HG02938 (cell line): Measurements from ENCODE around the gene AOC2.
"Not testable (repeated sequence)": the region's sequence is repeated elsewhere in the genome, so short reads cannot be mapped to it uniquely, and the experiment has no call there.

Experiments
- ATAC-seq: cut with Tn5 transposase; IDR thresholded peaks from one replicate; pipeline ENCODE4 v1.9.1; 2021; ENCODE audit warnings: mild to moderate bottlenecking, moderate library complexity; ENCODE audit not compliant: unreplicated experiment

AOC2 gene

DNA sequence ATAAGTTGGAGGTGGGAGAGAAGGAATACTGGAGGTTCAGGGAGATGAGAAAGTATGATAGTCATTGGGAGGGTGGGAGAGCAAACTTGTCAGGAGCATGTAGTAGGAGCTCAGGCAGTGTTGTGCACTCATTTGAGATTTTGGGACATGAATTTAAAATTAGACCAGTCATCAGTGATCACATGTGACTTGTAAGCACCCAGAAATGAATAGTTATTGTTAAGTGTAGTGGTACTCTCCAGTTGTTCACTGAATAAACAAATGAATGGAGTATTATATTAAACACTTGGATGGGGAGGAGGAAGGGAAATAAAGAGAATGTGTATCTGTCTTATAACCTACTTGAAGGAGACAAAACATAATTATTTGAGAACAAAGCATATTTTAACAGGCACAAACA lies 13.4 kb upstream of the AOC2 start:
- no peak for ATAC-seq

DNA sequence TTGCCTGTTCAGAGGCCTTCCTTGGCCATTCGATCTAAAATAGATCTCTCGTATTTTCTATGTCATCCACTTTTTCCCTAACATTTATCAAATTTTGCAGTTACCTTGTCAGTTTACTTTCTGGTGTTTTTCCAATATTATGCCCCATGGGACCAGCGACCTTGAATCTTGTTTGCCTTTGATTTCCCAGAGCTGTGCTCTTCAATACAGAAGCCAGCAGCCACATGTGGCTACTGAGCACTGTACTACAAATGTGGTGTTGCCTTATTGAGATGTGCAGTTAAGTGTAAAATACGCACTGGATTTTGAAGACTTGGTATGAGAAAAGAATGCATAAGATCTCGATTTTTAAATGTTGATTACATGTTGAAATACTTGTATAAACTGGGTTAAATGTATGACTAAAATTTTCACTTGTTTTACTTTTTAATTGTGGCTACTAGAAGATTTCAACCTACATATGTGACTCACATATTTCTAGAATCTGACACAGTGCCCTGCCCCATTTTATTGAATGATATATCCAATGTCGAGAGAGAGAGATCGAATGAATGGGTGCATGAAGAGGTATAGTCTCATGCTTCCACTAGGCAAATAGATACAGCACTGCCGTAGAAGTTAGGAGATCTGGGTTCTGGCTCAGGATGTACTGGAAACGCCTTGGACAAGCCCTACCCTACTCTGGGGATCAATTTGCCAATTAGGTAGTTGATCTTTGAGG lies 12.0 kb upstream of the AOC2 start:
- peak; percentile 20 for ATAC-seq

DNA sequence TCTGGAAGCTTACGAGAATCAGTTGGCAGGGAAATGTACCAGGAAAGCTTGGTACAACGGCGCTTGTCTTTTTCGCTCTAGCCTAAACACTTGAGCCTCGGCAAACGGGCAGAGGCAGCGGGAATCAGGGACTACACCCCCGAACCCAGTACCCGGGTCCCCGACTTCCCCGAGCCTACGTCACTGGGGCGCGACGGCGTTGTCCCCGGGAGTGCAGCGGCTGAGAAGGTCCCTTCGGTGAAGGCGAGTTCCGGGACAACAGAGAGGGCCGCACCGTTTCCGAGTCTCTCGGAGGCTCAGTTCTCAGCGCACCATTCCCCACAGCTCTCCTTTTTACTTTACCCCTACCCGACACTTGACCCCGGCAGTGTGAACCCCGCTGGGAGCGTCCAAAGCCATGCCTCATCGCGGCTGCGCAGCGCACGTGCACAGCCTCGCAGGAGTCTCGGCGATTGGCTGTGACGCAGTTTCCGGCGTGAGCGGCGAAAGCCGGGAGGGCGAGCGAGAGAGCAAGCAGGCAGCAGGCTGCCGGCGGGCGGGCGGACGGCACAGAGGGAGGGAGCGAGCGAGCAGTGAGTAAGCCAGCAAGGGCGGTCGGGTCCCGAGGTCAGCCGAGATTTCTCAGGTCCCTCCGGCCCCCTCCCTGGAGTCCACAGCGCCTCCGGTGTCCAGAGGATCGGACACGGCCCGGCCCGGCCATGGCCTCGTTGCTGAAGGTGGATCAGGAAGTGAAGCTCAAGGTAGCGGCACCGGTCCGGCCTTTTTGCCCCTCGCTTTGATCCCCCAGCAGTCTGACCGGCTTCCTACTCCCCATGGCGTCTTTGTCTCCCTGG lies 11.2 kb upstream of the AOC2 start, which contains the start of gene PSME3:
PSME3 (plus strand) TSS at position 464 of the 833 bp plus-strand sequence; CDS start at position 699, 235 bp downstream.
- ATAC-seq = peak; percentile 66

DNA sequence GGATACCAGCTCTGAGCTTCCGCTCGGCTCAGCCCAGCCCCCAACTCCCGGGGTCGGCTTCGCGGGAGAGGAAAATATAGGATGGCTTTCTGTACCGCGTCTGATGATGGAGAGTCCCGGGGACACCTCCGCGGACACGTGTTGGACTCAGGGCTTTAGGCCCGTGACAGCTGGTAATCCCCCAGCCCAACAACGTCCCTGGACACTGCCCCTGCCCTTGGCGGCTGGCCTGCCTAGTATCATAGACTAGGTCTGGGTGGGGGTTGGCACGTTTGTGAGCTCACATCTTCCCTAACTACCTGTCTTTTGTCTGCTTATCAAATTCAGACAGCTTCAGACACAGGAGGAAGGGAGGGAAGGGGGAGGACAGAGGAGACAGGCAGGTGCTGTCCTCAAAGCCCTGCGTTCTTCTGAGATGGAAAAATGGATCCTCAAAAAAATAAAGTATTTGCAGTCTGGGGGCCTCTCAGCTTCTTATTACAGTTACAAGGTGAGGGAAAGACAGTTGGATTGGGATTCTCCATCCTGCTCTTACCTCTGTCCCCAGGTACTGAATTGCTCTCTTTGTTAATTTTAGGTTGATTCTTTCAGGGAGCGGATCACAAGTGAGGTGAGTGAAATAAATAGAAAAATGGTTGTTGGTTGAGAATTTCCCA lies 10.5 kb upstream of the AOC2 start:
- ATAC-seq = no peak

DNA sequence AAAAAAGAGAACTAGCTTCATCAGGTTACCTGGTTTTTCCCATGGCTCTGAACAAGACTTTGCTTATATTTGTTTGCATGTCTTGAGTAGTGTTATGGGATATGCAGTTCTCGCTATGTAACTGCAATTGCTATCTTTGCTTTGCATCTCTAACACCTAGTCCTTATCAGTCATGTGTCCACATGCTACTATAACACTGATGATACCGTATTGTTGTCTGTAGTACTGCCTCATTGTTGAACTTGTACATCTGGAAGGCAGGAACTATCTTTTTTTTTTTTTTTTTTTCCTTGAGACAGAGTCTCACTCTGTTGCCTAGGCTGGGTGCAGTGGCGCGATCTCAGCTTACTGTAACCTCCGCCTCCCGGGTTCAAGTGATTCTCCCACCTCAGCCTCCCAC lies 8.6 kb upstream of the AOC2 start:
- ATAC-seq = no peak

GRCh38 chr17:42841975-42842685 lies 2.2 kb upstream of the AOC2 start:
- ATAC-seq = no peak

DNA sequence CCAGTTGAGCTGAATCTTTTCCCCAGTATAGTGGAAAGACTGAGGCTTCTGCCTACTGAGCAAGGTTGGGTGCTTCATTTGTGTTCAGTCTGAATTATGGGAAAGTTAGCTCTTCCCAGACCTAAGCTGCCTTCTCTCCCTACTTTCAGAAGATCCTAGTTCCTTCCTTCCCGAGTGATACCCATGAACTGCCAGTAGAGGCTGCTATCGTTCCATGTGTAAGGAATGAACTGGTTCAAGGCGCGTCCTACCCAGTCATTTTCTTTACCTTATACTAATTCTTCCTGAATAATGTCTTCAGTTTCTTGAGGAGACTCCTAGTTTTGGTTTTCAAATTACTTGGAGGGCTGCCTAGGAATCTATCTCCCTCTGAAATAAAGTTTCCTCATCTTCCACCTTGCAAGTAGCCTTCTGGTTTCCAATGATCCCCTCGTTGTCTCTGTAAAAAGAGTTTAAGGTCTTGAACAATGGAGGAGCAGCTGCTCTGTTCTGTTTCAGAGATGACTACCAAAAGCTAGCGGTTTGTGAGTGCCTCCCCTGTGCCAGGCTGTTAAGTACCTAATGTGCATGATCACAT lies 934 bp upstream of the AOC2 start:
- ATAC-seq = no peak

- no peak for ATAC-seq
These were observed 578 bp downstream of the AOC2 start for GRCh38 chr17:42844761-42845555.

- no peak for ATAC-seq
These were observed 1.2 kb downstream of the AOC2 start for GRCh38 chr17:42845556-42845917.

- no peak for ATAC-seq
These were observed 1.7 kb downstream of the AOC2 start for GRCh38 chr17:42845918-42846593.

- ATAC-seq = no peak
These were observed 2.4 kb downstream of the AOC2 start for GRCh38 chr17:42846594-42847280.

DNA sequence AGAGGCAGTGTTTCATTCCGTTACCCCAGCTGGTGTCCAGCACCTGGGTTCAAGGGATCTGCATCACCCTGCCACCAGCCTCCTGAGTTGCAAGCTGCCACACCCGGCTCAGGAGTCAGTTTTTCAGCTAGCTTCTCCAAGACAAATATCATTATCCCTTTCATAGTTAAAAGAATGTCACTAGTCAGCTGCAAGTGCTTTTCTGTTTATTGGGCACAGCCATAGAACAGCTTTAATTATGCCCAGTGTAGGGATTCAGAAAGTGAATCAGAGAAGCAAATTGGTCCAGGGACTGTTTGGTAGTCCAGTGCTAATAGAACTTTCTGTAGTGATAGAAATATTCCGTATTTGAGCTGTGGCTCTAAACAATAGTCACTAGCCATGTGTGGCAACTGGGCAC lies 3.7 kb downstream of the AOC2 start:
- no peak for ATAC-seq

DNA sequence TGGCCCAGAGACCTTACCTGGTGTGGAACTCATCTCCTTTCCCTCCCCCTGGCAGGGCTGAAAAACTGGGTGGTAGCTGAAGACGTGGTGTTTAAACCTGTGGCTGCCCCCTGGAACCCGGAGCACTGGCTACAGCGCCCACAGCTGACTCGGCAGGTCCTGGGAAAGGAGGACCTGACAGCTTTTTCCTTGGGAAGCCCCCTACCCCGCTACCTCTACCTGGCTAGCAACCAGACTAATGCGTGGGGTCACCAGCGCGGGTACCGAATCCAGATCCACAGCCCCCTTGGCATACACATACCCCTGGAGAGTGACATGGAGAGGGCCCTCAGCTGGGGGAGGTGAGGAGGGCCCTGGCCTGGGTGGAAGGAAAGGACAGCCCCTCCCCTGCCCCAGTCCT lies 4.7 kb downstream of the AOC2 start:
- no peak for ATAC-seq

- no peak for ATAC-seq
These were observed 5.2 kb downstream of the AOC2 start for GRCh38 chr17:42849451-42850181.

DNA sequence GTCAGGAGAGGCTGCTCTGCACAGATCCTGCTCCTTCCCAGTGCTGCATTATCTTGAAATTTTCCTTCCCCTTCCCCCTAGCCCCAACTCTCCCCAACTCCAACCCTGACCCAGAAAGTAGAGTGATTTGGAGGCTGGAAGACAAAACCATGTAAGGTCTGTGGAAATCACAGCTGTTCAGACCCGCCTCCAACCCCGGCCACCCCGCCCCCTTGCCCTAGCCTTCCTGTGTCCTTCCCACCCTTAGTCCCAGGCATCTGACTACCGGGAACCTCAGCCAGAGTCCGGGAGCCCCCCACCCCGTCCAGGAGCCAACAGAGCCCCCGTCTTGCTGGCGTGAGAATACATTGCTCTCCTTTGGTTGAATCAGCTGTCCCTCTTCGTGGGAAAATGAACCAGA lies 6.6 kb downstream of the AOC2 start, which contains the start of gene AOC3:
AOC3 (plus strand) TSS at position 246 of the 400 bp plus-strand sequence; CDS start at position 391, 145 bp downstream.
- no peak for ATAC-seq

DNA sequence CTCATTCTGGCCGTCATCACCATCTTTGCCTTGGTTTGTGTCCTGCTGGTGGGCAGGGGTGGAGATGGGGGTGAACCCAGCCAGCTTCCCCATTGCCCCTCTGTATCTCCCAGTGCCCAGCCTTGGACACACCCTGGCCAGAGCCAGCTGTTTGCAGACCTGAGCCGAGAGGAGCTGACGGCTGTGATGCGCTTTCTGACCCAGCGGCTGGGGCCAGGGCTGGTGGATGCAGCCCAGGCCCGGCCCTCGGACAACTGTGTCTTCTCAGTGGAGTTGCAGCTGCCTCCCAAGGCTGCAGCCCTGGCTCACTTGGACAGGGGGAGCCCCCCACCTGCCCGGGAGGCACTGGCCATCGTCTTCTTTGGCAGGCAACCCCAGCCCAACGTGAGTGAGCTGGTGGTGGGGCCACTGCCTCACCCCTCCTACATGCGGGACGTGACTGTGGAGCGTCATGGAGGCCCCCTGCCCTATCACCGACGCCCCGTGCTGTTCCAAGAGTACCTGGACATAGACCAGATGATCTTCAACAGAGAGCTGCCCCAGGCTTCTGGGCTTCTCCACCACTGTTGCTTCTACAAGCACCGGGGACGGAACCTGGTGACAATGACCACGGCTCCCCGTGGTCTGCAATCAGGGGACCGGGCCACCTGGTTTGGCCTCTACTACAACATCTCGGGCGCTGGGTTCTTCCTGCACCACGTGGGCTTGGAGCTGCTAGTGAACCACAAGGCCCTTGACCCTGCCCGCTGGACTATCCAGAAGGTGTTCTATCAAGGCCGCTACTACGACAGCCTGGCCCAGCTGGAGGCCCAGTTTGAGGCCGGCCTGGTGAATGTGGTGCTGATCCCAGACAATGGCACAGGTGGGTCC lies 7.2 kb downstream of the AOC2 start:
- ATAC-seq = not testable (repeated sequence)

- ATAC-seq = no peak
These were observed 8.0 kb downstream of the AOC2 start for GRCh38 chr17:42852351-42852750.
